ENCODE results near the gene GAB4.
A peak's percentile ranks its signal among the peaks of the same experiment; 100 is the strongest.
"Not testable (repeated sequence)": the region's sequence is repeated elsewhere in the genome, so short reads cannot be mapped to it uniquely, and the experiment has no call there.

GAB4 gene

GRCh38 chr22:16956290-16956689 lies 51.7 kb downstream of the GAB4 start:
- no peak for DNase-seq

GRCh38 chr22:16955678-16956210 lies 52.3 kb downstream of the GAB4 start:
- no peak for DNase-seq

- no peak for DNase-seq
These were observed 52.9 kb downstream of the GAB4 start for GRCh38 chr22:16955081-16955480.

- DNase-seq = no peak
These were observed 54.0 kb downstream of the GAB4 start for GRCh38 chr22:16954060-16954403.

- no peak for DNase-seq
These were observed 54.6 kb downstream of the GAB4 start for GRCh38 chr22:16953206-16954059.

- no peak for DNase-seq
These were observed 58.5 kb downstream of the GAB4 start for GRCh38 chr22:16949561-16949960.

GRCh38 chr22:16937811-16938210 lies 70.2 kb downstream of the GAB4 start:
- no peak for DNase-seq

- DNase-seq = not testable (repeated sequence)
These were observed 70.8 kb downstream of the GAB4 start for GRCh38 chr22:16937209-16937608.

GRCh38 chr22:16936625-16937024 lies 71.4 kb downstream of the GAB4 start:
- no peak for DNase-seq

- DNase-seq = no peak
These were observed 72.8 kb downstream of the GAB4 start for GRCh38 chr22:16935209-16935608.

GRCh38 chr22:16933291-16934282 lies 74.4 kb downstream of the GAB4 start:
- DNase-seq = no peak

GRCh38 chr22:16932577-16932976 lies 75.4 kb downstream of the GAB4 start:
- DNase-seq = no peak

GRCh38 chr22:16925407-16925966 lies 82.5 kb downstream of the GAB4 start:
- no peak for DNase-seq

GRCh38 chr22:16922706-16923105 lies 85.3 kb downstream of the GAB4 start:
- DNase-seq = no peak

- no peak for DNase-seq
These were observed 85.9 kb downstream of the GAB4 start for GRCh38 chr22:16922076-16922475.

GRCh38 chr22:16917144-16918003 lies 90.6 kb downstream of the GAB4 start:
- peak; percentile 84 for DNase-seq

- peak; percentile 31 for DNase-seq
These were observed 92.3 kb downstream of the GAB4 start for GRCh38 chr22:16915701-16916100.

GRCh38 chr22:16914911-16915310 lies 93.1 kb downstream of the GAB4 start:
- DNase-seq = not testable (repeated sequence)

GRCh38 chr22:16914006-16914405 lies 94.0 kb downstream of the GAB4 start:
- DNase-seq = no peak

- DNase-seq = no peak
These were observed 95.7 kb downstream of the GAB4 start for GRCh38 chr22:16912281-16912680.

All from stimulated activated CD8-positive, alpha-beta memory T cell treated with anti-CD3 and anti-CD28 coated beads, Interleukin-4, amount 100 ng/mL, for 48 hours (primary cell).